NCI-H510A treated with DMSO at 0.1 percent for 48 hours (cell line): ENCODE measurements around the gene DPP4.
"Not testable (repeated sequence)": the region's sequence is repeated elsewhere in the genome, so short reads cannot be mapped to it uniquely, and the experiment has no call there.

Experiments
- DNase-seq: peaks from one replicate; lab custom pipeline; 2025; lab: John Stamatoyannopoulos, UW

The DPP4 gene

DNA sequence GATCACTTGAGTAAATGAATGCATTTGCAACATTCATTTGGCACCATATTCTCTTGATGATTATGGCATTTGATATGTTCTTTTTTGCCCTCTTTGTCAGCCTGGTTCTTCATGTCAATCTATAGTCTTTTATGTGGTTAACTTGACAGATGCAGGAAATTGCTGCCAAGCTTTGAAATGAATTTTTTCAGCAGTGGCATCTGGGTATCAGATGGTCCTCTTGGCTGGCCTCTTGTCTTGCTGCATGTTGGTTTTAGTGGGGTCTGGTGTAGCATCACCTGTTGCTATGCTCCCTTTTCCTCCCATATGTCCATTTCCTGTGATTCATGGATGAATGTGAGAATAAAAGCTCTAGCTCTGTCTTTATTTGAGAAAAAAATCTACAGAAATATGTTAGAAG lies 119.9 kb downstream of the DPP4 start:
- DNase-seq: no peak

DNA sequence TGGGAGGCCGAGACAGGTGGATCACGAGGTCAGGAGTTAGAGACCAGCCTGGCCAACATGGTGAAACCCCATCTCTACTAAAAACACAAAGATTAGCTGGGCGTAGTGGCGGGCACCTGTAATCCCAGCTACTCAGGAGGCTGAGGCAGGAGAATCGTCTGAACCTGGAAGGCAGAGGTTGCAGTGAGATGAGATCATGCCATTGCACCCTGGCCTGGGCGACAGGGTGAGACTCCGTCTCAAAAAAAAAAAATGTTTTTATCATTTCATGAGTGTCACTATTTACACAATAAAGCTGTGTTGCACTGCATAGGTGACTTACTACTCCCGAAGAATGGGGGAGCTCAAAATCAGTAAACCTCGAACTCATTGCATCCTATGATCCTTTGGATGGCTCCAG lies 120.6 kb downstream of the DPP4 start:
- not testable (repeated sequence) for DNase-seq

DNA sequence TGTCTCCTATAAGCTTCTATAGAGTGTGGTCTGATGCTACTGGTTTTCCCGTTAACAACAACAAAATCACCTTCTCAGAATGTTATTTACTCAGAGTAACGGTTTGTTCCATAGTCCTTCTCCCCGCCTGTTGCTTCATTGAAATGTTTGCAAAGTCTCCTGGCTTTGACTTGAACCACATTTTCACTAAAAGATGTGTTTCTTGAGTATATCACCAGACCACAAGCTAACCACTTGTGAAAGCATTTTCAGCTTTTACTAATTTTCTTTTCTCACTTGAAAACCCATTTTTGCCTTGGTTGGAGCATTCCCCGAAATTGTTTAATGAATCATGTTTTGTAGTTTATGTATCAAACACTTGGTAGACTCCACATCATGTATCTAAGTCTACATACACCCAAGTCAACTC lies 121.2 kb downstream of the DPP4 start:
- no peak for DNase-seq

DNA sequence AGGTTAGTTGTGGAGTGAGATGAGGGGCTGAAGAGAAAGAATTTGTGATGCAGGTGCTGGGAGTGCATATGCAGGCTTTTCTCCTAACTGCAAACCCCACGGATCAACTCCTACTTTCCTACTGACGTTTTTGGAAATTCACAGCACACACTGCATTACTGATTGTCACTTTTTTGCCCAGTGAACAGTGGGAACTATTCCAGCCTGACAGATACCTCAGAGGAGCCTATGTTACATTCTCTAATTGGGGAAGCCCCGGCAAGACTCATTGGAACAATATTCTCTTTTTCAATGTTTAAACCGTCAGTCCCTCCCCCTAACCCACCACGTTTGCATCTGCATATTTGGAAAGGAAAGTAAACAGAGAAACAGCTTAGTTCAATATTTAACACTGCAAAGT lies 126.2 kb downstream of the DPP4 start:
- DNase-seq: no peak

DNA sequence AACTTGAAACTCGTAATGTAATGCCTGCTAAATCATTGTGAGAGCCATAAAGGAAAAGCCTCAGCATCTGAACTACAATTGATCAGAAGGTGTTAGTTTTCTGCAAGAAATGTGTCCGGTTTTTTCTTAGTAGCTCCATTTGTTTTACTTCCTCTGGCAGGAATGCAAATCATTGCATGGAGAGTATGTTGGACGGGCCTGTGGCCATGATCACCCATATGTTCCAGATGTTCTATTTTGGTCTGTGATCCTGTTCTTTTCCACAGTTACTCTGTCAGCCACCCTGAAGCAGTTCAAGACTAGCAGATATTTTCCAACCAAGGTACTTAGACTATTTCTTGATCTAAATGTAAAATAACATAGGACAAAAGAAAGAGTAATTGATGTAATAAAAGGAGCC lies 126.6 kb downstream of the DPP4 start:
- no peak for DNase-seq

DNA sequence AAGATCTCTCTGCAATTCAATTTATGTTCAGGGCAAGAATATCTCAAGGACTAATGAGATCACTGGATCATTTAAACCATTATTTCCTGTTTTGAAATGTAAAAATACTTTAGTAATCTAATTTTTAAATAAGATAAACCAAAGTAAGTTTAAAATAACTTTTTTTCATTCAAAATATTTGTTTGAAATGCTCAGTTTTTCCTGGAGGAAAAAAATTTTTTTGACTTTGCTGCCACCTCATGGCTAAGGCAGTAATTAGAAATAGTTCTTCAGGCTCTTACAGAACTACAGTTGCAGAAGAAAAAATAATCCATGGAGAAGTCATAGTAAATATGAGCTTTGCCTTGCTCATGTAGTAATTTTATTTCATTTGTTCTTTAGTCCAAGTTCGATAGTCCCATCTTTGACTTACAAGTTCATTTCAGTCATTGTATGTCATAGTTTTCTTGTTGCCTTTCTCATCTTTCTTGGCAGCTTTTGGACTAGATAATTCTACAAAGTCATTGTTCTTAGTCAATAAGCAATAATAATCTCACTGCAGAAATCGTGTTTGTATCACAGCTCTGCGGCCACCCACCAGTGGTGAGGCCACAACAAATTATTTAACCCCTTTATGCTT lies 127.4 kb downstream of the DPP4 start:
- peak; percentile 5 for DNase-seq

DNA sequence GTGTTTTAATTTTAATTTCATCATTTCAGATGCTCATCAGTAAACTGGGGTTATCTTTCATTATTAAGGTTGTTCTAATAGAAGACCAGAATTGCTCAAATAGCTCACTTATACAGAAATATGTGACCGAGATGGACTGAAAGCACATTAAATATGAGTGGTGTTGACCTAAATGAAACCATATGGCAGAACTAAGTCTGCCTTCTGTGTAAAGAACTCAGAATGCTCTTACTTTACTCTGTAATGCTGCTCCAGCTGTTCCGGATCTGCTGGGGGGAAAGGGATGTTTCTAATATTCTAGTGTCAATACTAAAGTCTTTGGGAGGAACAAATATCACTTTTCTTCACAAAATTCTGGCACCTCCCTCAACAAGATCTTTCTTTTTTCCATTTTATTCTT lies 131.0 kb downstream of the DPP4 start:
- no peak for DNase-seq
